HepG2 (cell line): ENCODE measurements around the gene POLR1C. TPM values are rescaled to one million over a fixed set of nuclear protein-coding genes. Genes with fewer than 3 reads are reported as not detected.
A peak's percentile ranks its signal among the peaks of the same experiment; 100 is the strongest.

Source experiments
- BHLHE40 ChIP-seq: IDR thresholded peaks from 2 replicates; pipeline ENCODE4 v1.6.1; 2011; ENCODE audit warnings: low read length, improper control_type of control experiment
- CC2D1A ChIP-seq: sonication (generic); formaldehyde crosslinking; IDR thresholded peaks from 2 replicates; pipeline ENCODE4 v1.8.1; 2023; ENCODE audit warnings: mild to moderate bottlenecking, missing genetic modification reagents
- E2F2 ChIP-seq: sonication (generic); formaldehyde crosslinking; IDR thresholded peaks from 2 replicates; pipeline ENCODE4 v1.4.0; 2020; ENCODE audit warnings: missing genetic modification reagents, borderline replicate concordance
- HOXA9 ChIP-seq: sonication (generic); formaldehyde crosslinking; IDR thresholded peaks from 2 replicates; pipeline ENCODE4 v1.8.1; 2022; ENCODE audit warnings: missing genetic modification reagents, mild to moderate bottlenecking, moderate library complexity, borderline replicate concordance
- JARID2 ChIP-seq: sonication (generic); formaldehyde crosslinking; IDR thresholded peaks from 2 replicates; pipeline ENCODE4 v1.8.1; 2023; ENCODE audit warnings: missing genetic modification reagents, inconsistent platforms; ENCODE audit not compliant: insufficient replicate concordance
- MYC ChIP-seq: sonication (generic); formaldehyde crosslinking; IDR thresholded peaks from 2 replicates; pipeline ENCODE4 v1.9.0; 2021; ENCODE audit warnings: missing genetic modification reagents, borderline replicate concordance
- NFIC ChIP-seq: IDR thresholded peaks from 2 replicates; pipeline ENCODE4 v1.6.1; 2012; ENCODE audit warnings: mild to moderate bottlenecking, low read length, inconsistent platforms
- NR0B2 ChIP-seq: sonication (generic); formaldehyde crosslinking; IDR thresholded peaks from 2 replicates; pipeline ENCODE4 v1.4.0; 2020; ENCODE audit warnings: mild to moderate bottlenecking, missing genetic modification reagents
- PHF20 ChIP-seq: sonication (generic); formaldehyde crosslinking; IDR thresholded peaks from 2 replicates; pipeline ENCODE4 v1.5.0; 2020; ENCODE audit warnings: mild to moderate bottlenecking, missing genetic modification reagents
- POLR2AphosphoS2 ChIP-seq: IDR thresholded peaks from 2 replicates; pipeline ENCODE4 v1.6.1; 2011; ENCODE audit warnings: low read depth, low read length, improper control_type of control experiment
- STAT5B ChIP-seq: sonication (generic); formaldehyde crosslinking; IDR thresholded peaks from 2 replicates; pipeline ENCODE4 v1.4.0; 2020; ENCODE audit warnings: missing genetic modification reagents
- ZBTB38 ChIP-seq: sonication (generic); formaldehyde crosslinking; IDR thresholded peaks from 2 replicates; pipeline ENCODE4 v1.5.1; 2020; ENCODE audit warnings: mild to moderate bottlenecking, missing genetic modification reagents
- ZMAT3 ChIP-seq: sonication (generic); formaldehyde crosslinking; conservative IDR thresholded peaks from 2 replicates; pipeline ENCODE4 v1.7.0; 2021; ENCODE audit warnings: missing genetic modification reagents
- ZNF263 ChIP-seq: sonication (generic); formaldehyde crosslinking; IDR thresholded peaks from 2 replicates; pipeline ENCODE4 v1.4.0; 2020; ENCODE audit warnings: missing genetic modification reagents
- ZNF274 ChIP-seq: sonication (generic); formaldehyde crosslinking; IDR thresholded peaks from 2 replicates; pipeline ENCODE4 v1.5.1; 2020; ENCODE audit warnings: mild to moderate bottlenecking, missing genetic modification reagents
- ZNF382 ChIP-seq: sonication (generic); formaldehyde crosslinking; IDR thresholded peaks from 2 replicates; pipeline ENCODE4 v1.5.0; 2020; ENCODE audit warnings: missing genetic modification reagents, mild to moderate bottlenecking, borderline replicate concordance
- ZNF407 ChIP-seq: sonication (generic); formaldehyde crosslinking; IDR thresholded peaks from one replicate; pipeline ENCODE4 v1.5.1; 2020; ENCODE audit warnings: mild to moderate bottlenecking, missing genetic modification reagents; ENCODE audit errors: not compliant biosample characterization
- ZNF580 ChIP-seq: IDR thresholded peaks from 2 replicates; pipeline ENCODE4 v1.6.1; 2016; ENCODE audit warnings: low read depth, borderline replicate concordance
- ZSCAN20 ChIP-seq: sonication (generic); formaldehyde crosslinking; IDR thresholded peaks from 2 replicates; pipeline ENCODE4 v1.4.0; 2020; ENCODE audit warnings: missing genetic modification reagents, mild to moderate bottlenecking, borderline replicate concordance
- polyA plus RNA-seq, 8 experiments: library from polyadenylated mRNA; depleted of rRNA in 3 of 8; stranded (reverse) in 7 of 8; unstranded in 1 of 8; fragments of >200 nt; fragmentation: Illumina TruSeq in 4 of 8; extraction: Trizol in 4 of 8; gene quantifications; 2 replicates each; pipeline versions ENCODE4 v1.2.1 to v1.2.3, GENCODE V29; 2011 to 2016; ENCODE audit warnings: low read depth in 4 of 8, missing spikeins in 1 of 8, mixed read lengths in 1 of 8; ENCODE audit not compliant: insufficient read depth in 1 of 8
- total RNA-seq, 5 experiments: library from RNA; depleted of rRNA; stranded (reverse); fragments of >200 nt; fragmentation: Illumina TruSeq; extraction: Trizol; gene quantifications; 2 replicates each; pipeline ENCODE4 v1.2.3, GENCODE V29; 2016; ENCODE audit warnings: low read depth in 1 of 5

The POLR1C gene
- total and polyA plus RNA-seq, 2 of the 13 experiments (the other 11 are each of a cell fraction or from before 2014, with no cell fraction given): 62.6 to 72.2 TPM

GRCh38 chr6:43509984-43510826, 6.7 kb upstream of the POLR1C start, which contains the start of gene LRRC73 (continued):
- TF ChIP-seq ZNF382 (CRISPR knock-in tag) (no peak), CC2D1A (CRISPR knock-in tag) (no peak), ZNF580 (CRISPR knock-in tag) (no peak), MYC (CRISPR knock-in tag) (no peak), POLR2AphosphoS2 (no peak), ZSCAN20 (CRISPR knock-in tag) (no peak), NR0B2 (CRISPR knock-in tag) (no peak; the same call in 1 of the 2 replicates), STAT5B (no peak), PHF20 (CRISPR knock-in tag) (peak; percentile 54; the same call in 1 of the 2 replicates), ZNF263 (no peak), ZBTB38 (CRISPR knock-in tag) (peak; percentile 80), ZMAT3 (CRISPR knock-in tag) (no peak; the same call in 1 of the 2 replicates), HOXA9 (CRISPR knock-in tag) (no peak), BHLHE40 (0 out of 2 replicates have a peak, but pooled peaks have one; percentile 8), NFIC (no peak), JARID2 (CRISPR knock-in tag) (no peak), ZNF407 (peak; percentile 42), E2F2 (CRISPR knock-in tag) (no peak), ZNF274 (CRISPR knock-in tag) (peak; percentile 79; the same call in 1 of the 2 replicates)
